Measurements from ENCODE around the gene BTBD19.

- TF ChIP-seq CTCF (conservative IDR thresholded peaks at IDR 0.05 in 1 of 2, IDR thresholded peaks at IDR 0.05 in 1 of 2; ENCODE audit: low read depth in 1 of 2, low read length in 2 of 2) (no peak), EZH2 (IDR thresholded peaks at IDR 0.05; ENCODE audit: low read length, missing control alignments) (no peak)
Observed at GRCh38 chr1:44846985-44847384, 38.7 kb downstream of the BTBD19 start.

All from fibroblast of lung (primary cell).